Measurements from ENCODE around the gene RNF207. TPM values are rescaled to one million over a fixed set of nuclear protein-coding genes. Genes with fewer than 3 reads are reported as not detected.

The RNF207 gene
- total and polyA plus RNA-seq, 2 donors (not counting 1 experiment from before 2014, with no cell fraction given), result 2.6 to 17.2 TPM

GRCh38 chr1:6163191-6163972 is 42.5 kb upstream of the RNF207 start:
- Histone ChIP-seq H3K27me3 (ENCODE audit: control insufficient read depth, insufficient read depth, low read length) (no peaks in the 10 kb centered on the region), H3K79me2 (ENCODE audit: control insufficient read depth, insufficient read depth, low read length) (no peaks in the 10 kb centered on the region), H3K4me3 (replicated peaks in 1 of 4; ENCODE audit: control extremely low read depth in 1 of 4, insufficient read depth in 1 of 4, low read depth in 3 of 4, low read length in 4 of 4) (no peak overlapping the region), H3K27ac (ENCODE audit: insufficient read depth, low read length) (no peak overlapping the region), H2AFZ (ENCODE audit: low read length) (no peak overlapping the region), H4K20me1 (ENCODE audit: control insufficient read depth, extremely low read depth, insufficient read depth, low read length) (no peaks in the 10 kb centered on the region), H3K36me3 (ENCODE audit: control insufficient read depth, insufficient read depth, low read length) (no peaks in the 10 kb centered on the region), H3K4me2 (ENCODE audit: extremely low read depth, insufficient read depth, low read length) (no peak overlapping the region), H3K9ac (ENCODE audit: insufficient read depth, low read length) (no peak overlapping the region), H3K9me3 (ENCODE audit: control insufficient read depth, insufficient read depth, low read depth, low read length) (no peaks in the 10 kb centered on the region), H3K4me1 (ENCODE audit: control insufficient read depth, extremely low read depth, insufficient read depth, low read length) (no peaks in the 10 kb centered on the region)
- TF ChIP-seq CTCF (conservative IDR thresholded peaks at IDR 0.05 in 1 of 2, IDR thresholded peaks at IDR 0.05 in 1 of 2; ENCODE audit: low read depth in 1 of 2, low read length in 2 of 2) (no peak), EZH2 (IDR thresholded peaks at IDR 0.05; ENCODE audit: low read length, missing control alignments) (no peak)
- DNase-seq (ENCODE audit: low read depth in 2 of 2), result no peak

- H3K79me2 ChIP-seq (ENCODE audit: control insufficient read depth, insufficient read depth, low read length), result no peaks in the 10 kb centered on the region
- no peaks in the 10 kb centered on the region for H3K9me3 ChIP-seq (ENCODE audit: control insufficient read depth, insufficient read depth, low read depth, low read length)
- TF ChIP-seq EZH2 (IDR thresholded peaks at IDR 0.05; ENCODE audit: low read length, missing control alignments) (no peak), CTCF (conservative IDR thresholded peaks at IDR 0.05 in 1 of 2, IDR thresholded peaks at IDR 0.05 in 1 of 2; ENCODE audit: low read depth in 1 of 2, low read length in 2 of 2) (no peak)
- no peaks in the 10 kb centered on the region for H3K4me1 ChIP-seq (ENCODE audit: control insufficient read depth, extremely low read depth, insufficient read depth, low read length)
- H3K4me2 ChIP-seq (ENCODE audit: extremely low read depth, insufficient read depth, low read length), result no peak overlapping the region
- no peaks in the 10 kb centered on the region for H3K36me3 ChIP-seq (ENCODE audit: control insufficient read depth, insufficient read depth, low read length)
- no peak overlapping the region for H3K9ac ChIP-seq (ENCODE audit: insufficient read depth, low read length)
- no peak overlapping the region for H3K4me3 ChIP-seq (replicated peaks in 1 of 4; ENCODE audit: control extremely low read depth in 1 of 4, insufficient read depth in 1 of 4, low read depth in 3 of 4, low read length in 4 of 4)
- no peaks in the 10 kb centered on the region for H4K20me1 ChIP-seq (ENCODE audit: control insufficient read depth, extremely low read depth, insufficient read depth, low read length)
- H3K27me3 ChIP-seq (ENCODE audit: control insufficient read depth, insufficient read depth, low read length), result no peaks in the 10 kb centered on the region
- no peak overlapping the region for H3K27ac ChIP-seq (ENCODE audit: insufficient read depth, low read length)
- no peak for DNase-seq (ENCODE audit: low read depth in 2 of 2)
- no peak overlapping the region for H2AFZ ChIP-seq (ENCODE audit: low read length)
Measured at GRCh38 chr1:6163973-6164617, 41.8 kb upstream of the RNF207 start.

GRCh38 chr1:6165027-6165426 is 40.9 kb upstream of the RNF207 start:
- DNase-seq (ENCODE audit: low read depth in 2 of 2), result no peak
- H3K4me1 ChIP-seq (ENCODE audit: control insufficient read depth, extremely low read depth, insufficient read depth, low read length), result no peaks in the 10 kb centered on the region
- no peak overlapping the region for H2AFZ ChIP-seq (ENCODE audit: low read length)
- no peak overlapping the region for H3K27ac ChIP-seq (ENCODE audit: insufficient read depth, low read length)
- H3K9ac ChIP-seq (ENCODE audit: insufficient read depth, low read length), result no peak overlapping the region
- H3K27me3 ChIP-seq (ENCODE audit: control insufficient read depth, insufficient read depth, low read length), result no peaks in the 10 kb centered on the region
- TF ChIP-seq CTCF (conservative IDR thresholded peaks at IDR 0.05 in 1 of 2, IDR thresholded peaks at IDR 0.05 in 1 of 2; ENCODE audit: low read depth in 1 of 2, low read length in 2 of 2) (no peak), EZH2 (IDR thresholded peaks at IDR 0.05; ENCODE audit: low read length, missing control alignments) (no peak)
- H4K20me1 ChIP-seq (ENCODE audit: control insufficient read depth, extremely low read depth, insufficient read depth, low read length), result no peaks in the 10 kb centered on the region
- H3K9me3 ChIP-seq (ENCODE audit: control insufficient read depth, insufficient read depth, low read depth, low read length), result no peaks in the 10 kb centered on the region
- H3K4me3 ChIP-seq (replicated peaks in 1 of 4; ENCODE audit: control extremely low read depth in 1 of 4, insufficient read depth in 1 of 4, low read depth in 3 of 4, low read length in 4 of 4), result no peak overlapping the region
- H3K36me3 ChIP-seq (ENCODE audit: control insufficient read depth, insufficient read depth, low read length), result no peaks in the 10 kb centered on the region
- no peaks in the 10 kb centered on the region for H3K79me2 ChIP-seq (ENCODE audit: control insufficient read depth, insufficient read depth, low read length)
- H3K4me2 ChIP-seq (ENCODE audit: extremely low read depth, insufficient read depth, low read length), result no peak overlapping the region
